ENCODE data around the gene PBX4. TPM values are rescaled to one million over a fixed set of nuclear protein-coding genes. Genes with fewer than 3 reads are reported as not detected.

PBX4 gene
- total and polyA plus RNA-seq, 11 donors = 0.43 to 0.69 (median 0.53) TPM; not detected in 8

GRCh38 chr19:19548915-19549759, 69.3 kb downstream of the PBX4 start:
- intact Hi-C loops (cut with DNase I) = no loop called here
- no peaks in the 10 kb centered on the region for H3K9me3 ChIP-seq
- 61 to 71% (median 68%) methylated on average over 13 of the region's 13 CpGs for WGBS, 4 donors
- no peaks in the 10 kb centered on the region for H3K36me3 ChIP-seq
- H3K4me3 ChIP-seq = no peak overlapping the region
- no peak overlapping the region for H3K27ac ChIP-seq
- DNase-seq (no peak), ATAC-seq (no peak)
- H3K27me3 ChIP-seq = peaks cover 0 to 31% (median 0%) of the 10 kb centered on the region in 9 donors
- TF ChIP-seq CTCF (IDR thresholded peaks at IDR 0.05) (no peak), POLR2A (IDR thresholded peaks at IDR 0.05) (no peak)
- peaks cover 0 to 32% (median 2%) of the 10 kb centered on the region in 12 donors for H3K4me1 ChIP-seq

GRCh38 chr19:19547674-19548336, 70.7 kb downstream of the PBX4 start:
- Histone ChIP-seq H3K4me1 (peaks cover 0 to 32% (median 2%) of the 10 kb centered on the region in 12 donors), H3K36me3 (no peaks in the 10 kb centered on the region), H3K9me3 (no peaks in the 10 kb centered on the region), H3K27me3 (peaks cover 0 to 44% (median 7%) of the 10 kb centered on the region in 9 donors), H3K27ac (peak overlapping the region in 7 of 12 donors; percentile 11 to 79 (median 55)), H3K4me3 (no peak overlapping the region)
- peak; percentile 55 to 74 (median 65) for ATAC-seq
- peak in 1 of 5 donors; percentile 68 for DNase-seq
- TF ChIP-seq POLR2A (IDR thresholded peaks at IDR 0.05) (no peak), CTCF (IDR thresholded peaks at IDR 0.05) (no peak)
- intact Hi-C loops (cut with DNase I) = no loop called here
- 33 to 39% (median 35%) methylated on average over 9 to 15 of the region's 15 CpGs for WGBS, 4 donors

- WGBS, 4 donors = 34 to 45% (median 38%) methylated on average over 13 to 19 of the region's 19 CpGs
- Histone ChIP-seq H3K4me1 (peaks cover 0 to 32% (median 2%) of the 10 kb centered on the region in 12 donors), H3K27me3 (peaks cover under 1 to 55% (median 11%) of the 10 kb centered on the region in 9 donors), H3K4me3 (no peak overlapping the region), H3K27ac (peak overlapping the region in 3 of 12 donors; percentile 66 to 79 (median 66)), H3K9me3 (no peaks in the 10 kb centered on the region), H3K36me3 (no peaks in the 10 kb centered on the region)
- DNase-seq (peak in 2 of 5 donors; percentile 38 to 79), ATAC-seq (peak; percentile 49 to 77 (median 54))
- TF ChIP-seq POLR2A (IDR thresholded peaks at IDR 0.05) (no peak), CTCF (IDR thresholded peaks at IDR 0.05) (no peak)
- intact Hi-C loops (cut with DNase I) = no loop called here
Measured at GRCh38 chr19:19546751-19547162, 71.7 kb downstream of the PBX4 start.

- Histone ChIP-seq H3K36me3 (no peaks in the 10 kb centered on the region), H3K27ac (no peak overlapping the region), H3K9me3 (no peaks in the 10 kb centered on the region), H3K27me3 (peaks cover 10 to 63% (median 19%) of the 10 kb centered on the region in 9 donors), H3K4me3 (no peak overlapping the region), H3K4me1 (peaks cover 0 to 42% (median 7%) of the 10 kb centered on the region in 12 donors)
- no peak for ATAC-seq
- 94 to 97% (median 96%) methylated on average over 22 to 23 of the region's 23 CpGs for WGBS, 4 donors
- no peak for DNase-seq
- TF ChIP-seq CTCF (IDR thresholded peaks at IDR 0.05) (no peak), POLR2A (IDR thresholded peaks at IDR 0.05) (no peak)
- intact Hi-C loops (cut with DNase I) = no loop called here
Measured at GRCh38 chr19:19545707-19546106, 72.8 kb downstream of the PBX4 start.

All from heart left ventricle (tissue), 16 donors.